ENCODE results near the gene MYO6.

MYO6 gene

GRCh38 chr6:75747152-75747992, 1.7 kb upstream of the MYO6 start:
- 76 to 85% methylated on average over 5 to 6 of the region's 9 CpGs for WGBS, 2 experiments (ENCODE audit: insufficient coverage in 2 of 2)
- H3K4me1 ChIP-seq (ENCODE audit: control insufficient read depth, insufficient read depth, low read length, poor library complexity, severe bottlenecking): peaks cover 9% of the 10 kb centered on the region
- no peaks in the 10 kb centered on the region for H3K36me3 ChIP-seq (ENCODE audit: control insufficient read depth, insufficient read depth, low read length)
- no peak overlapping the region for H3K4me3 ChIP-seq (ENCODE audit: extremely low read depth, insufficient read depth, low read length, poor library complexity, severe bottlenecking)
- H3K9me3 ChIP-seq (ENCODE audit: control insufficient read depth, low read length): no peaks in the 10 kb centered on the region
- no peak overlapping the region for H3K27ac ChIP-seq (ENCODE audit: low read depth, low read length, severe bottlenecking)

GRCh38 chr6:75748003-75748742, 866 bp upstream of the MYO6 start:
- WGBS, 2 experiments (ENCODE audit: insufficient coverage in 2 of 2): 13 to 15% methylated on average over 9 of the region's 17 CpGs
- no peaks in the 10 kb centered on the region for H3K9me3 ChIP-seq (ENCODE audit: control insufficient read depth, low read length)
- peak overlapping the region; percentile 86 for H3K4me3 ChIP-seq (ENCODE audit: extremely low read depth, insufficient read depth, low read length, poor library complexity, severe bottlenecking)
- H3K36me3 ChIP-seq (ENCODE audit: control insufficient read depth, insufficient read depth, low read length): no peaks in the 10 kb centered on the region
- peak overlapping the region; percentile 78 for H3K27ac ChIP-seq (ENCODE audit: low read depth, low read length, severe bottlenecking)
- peaks cover 9% of the 10 kb centered on the region for H3K4me1 ChIP-seq (ENCODE audit: control insufficient read depth, insufficient read depth, low read length, poor library complexity, severe bottlenecking)

GRCh38 chr6:75751443-75751842, 2.4 kb downstream of the MYO6 start:
- Histone ChIP-seq H3K4me1 (ENCODE audit: control insufficient read depth, insufficient read depth, low read length, poor library complexity, severe bottlenecking) (peaks cover 13% of the 10 kb centered on the region), H3K36me3 (ENCODE audit: control insufficient read depth, insufficient read depth, low read length) (no peaks in the 10 kb centered on the region), H3K27ac (ENCODE audit: low read depth, low read length, severe bottlenecking) (no peak overlapping the region), H3K9me3 (ENCODE audit: control insufficient read depth, low read length) (no peaks in the 10 kb centered on the region), H3K4me3 (ENCODE audit: extremely low read depth, insufficient read depth, low read length, poor library complexity, severe bottlenecking) (no peak overlapping the region)
- 84 to 89% methylated on average over 1 to 2 of the region's 2 CpGs for whole genome bisulfite sequencing, 2 experiments (ENCODE audit: insufficient coverage in 2 of 2)

- Histone ChIP-seq H3K27ac (ENCODE audit: low read depth, low read length, severe bottlenecking) (peak overlapping the region; percentile 43), H3K36me3 (ENCODE audit: control insufficient read depth, insufficient read depth, low read length) (no peaks in the 10 kb centered on the region), H3K4me1 (ENCODE audit: control insufficient read depth, insufficient read depth, low read length, poor library complexity, severe bottlenecking) (peaks cover 13% of the 10 kb centered on the region), H3K9me3 (ENCODE audit: control insufficient read depth, low read length) (no peaks in the 10 kb centered on the region), H3K4me3 (ENCODE audit: extremely low read depth, insufficient read depth, low read length, poor library complexity, severe bottlenecking) (no peak overlapping the region)
- 96 to 100% methylated on average over 3 of the region's 3 CpGs for WGBS, 2 experiments (ENCODE audit: insufficient coverage in 2 of 2)
Observed at GRCh38 chr6:75752365-75752764, 3.3 kb downstream of the MYO6 start.

- Histone ChIP-seq H3K36me3 (ENCODE audit: control insufficient read depth, insufficient read depth, low read length) (no peaks in the 10 kb centered on the region), H3K4me1 (ENCODE audit: control insufficient read depth, insufficient read depth, low read length, poor library complexity, severe bottlenecking) (peaks cover 13% of the 10 kb centered on the region), H3K27ac (ENCODE audit: low read depth, low read length, severe bottlenecking) (no peak overlapping the region), H3K4me3 (ENCODE audit: extremely low read depth, insufficient read depth, low read length, poor library complexity, severe bottlenecking) (no peak overlapping the region), H3K9me3 (ENCODE audit: control insufficient read depth, low read length) (no peaks in the 10 kb centered on the region)
- 100% methylated on average over 1 to 2 of the region's 5 CpGs for WGBS, 2 experiments (ENCODE audit: insufficient coverage in 2 of 2)
Observed at GRCh38 chr6:75755704-75756103, 6.7 kb downstream of the MYO6 start.

GRCh38 chr6:75757295-75757694, 8.3 kb downstream of the MYO6 start:
- H3K36me3 ChIP-seq (ENCODE audit: control insufficient read depth, insufficient read depth, low read length): no peaks in the 10 kb centered on the region
- H3K4me3 ChIP-seq (ENCODE audit: extremely low read depth, insufficient read depth, low read length, poor library complexity, severe bottlenecking): no peak overlapping the region
- peaks cover 7% of the 10 kb centered on the region for H3K4me1 ChIP-seq (ENCODE audit: control insufficient read depth, insufficient read depth, low read length, poor library complexity, severe bottlenecking)
- no peaks in the 10 kb centered on the region for H3K9me3 ChIP-seq (ENCODE audit: control insufficient read depth, low read length)
- WGBS, 2 experiments (ENCODE audit: insufficient coverage in 2 of 2): 87 to 100% methylated on average over 1 to 2 of the region's 3 CpGs
- H3K27ac ChIP-seq (ENCODE audit: low read depth, low read length, severe bottlenecking): no peak overlapping the region

GRCh38 chr6:75758061-75758460, 9.0 kb downstream of the MYO6 start:
- Histone ChIP-seq H3K36me3 (ENCODE audit: control insufficient read depth, insufficient read depth, low read length) (no peaks in the 10 kb centered on the region), H3K4me3 (ENCODE audit: extremely low read depth, insufficient read depth, low read length, poor library complexity, severe bottlenecking) (no peak overlapping the region), H3K9me3 (ENCODE audit: control insufficient read depth, low read length) (no peaks in the 10 kb centered on the region), H3K4me1 (ENCODE audit: control insufficient read depth, insufficient read depth, low read length, poor library complexity, severe bottlenecking) (peaks cover 7% of the 10 kb centered on the region), H3K27ac (ENCODE audit: low read depth, low read length, severe bottlenecking) (no peak overlapping the region)
- WGBS, 2 experiments (ENCODE audit: insufficient coverage in 2 of 2): 93 to 100% methylated on average over 3 to 5 of the region's 5 CpGs

GRCh38 chr6:75759207-75759606, 10.2 kb downstream of the MYO6 start:
- no peak overlapping the region for H3K27ac ChIP-seq (ENCODE audit: low read depth, low read length, severe bottlenecking)
- H3K36me3 ChIP-seq (ENCODE audit: control insufficient read depth, insufficient read depth, low read length): no peaks in the 10 kb centered on the region
- peaks cover 3% of the 10 kb centered on the region for H3K4me1 ChIP-seq (ENCODE audit: control insufficient read depth, insufficient read depth, low read length, poor library complexity, severe bottlenecking)
- H3K4me3 ChIP-seq (ENCODE audit: extremely low read depth, insufficient read depth, low read length, poor library complexity, severe bottlenecking): no peak overlapping the region
- WGBS, 2 experiments (ENCODE audit: insufficient coverage in 2 of 2): 83 to 88% methylated on average over 1 of the region's 5 CpGs
- no peaks in the 10 kb centered on the region for H3K9me3 ChIP-seq (ENCODE audit: control insufficient read depth, low read length)

- WGBS, 2 experiments (ENCODE audit: insufficient coverage in 2 of 2): 80 to 100% methylated on average over 1 of the region's 1 CpG
- Histone ChIP-seq H3K27ac (ENCODE audit: low read depth, low read length, severe bottlenecking) (no peak overlapping the region), H3K9me3 (ENCODE audit: control insufficient read depth, low read length) (no peaks in the 10 kb centered on the region), H3K4me3 (ENCODE audit: extremely low read depth, insufficient read depth, low read length, poor library complexity, severe bottlenecking) (no peak overlapping the region), H3K4me1 (ENCODE audit: control insufficient read depth, insufficient read depth, low read length, poor library complexity, severe bottlenecking) (peaks cover 3% of the 10 kb centered on the region), H3K36me3 (ENCODE audit: control insufficient read depth, insufficient read depth, low read length) (no peaks in the 10 kb centered on the region)
Observed at GRCh38 chr6:75760320-75760719, 11.3 kb downstream of the MYO6 start.

GRCh38 chr6:75761489-75761888, 12.4 kb downstream of the MYO6 start:
- no CpG with 5 or more reads among the region's 1 CpG for WGBS, 2 experiments (ENCODE audit: insufficient coverage in 2 of 2)
- no peak overlapping the region for H3K4me3 ChIP-seq (ENCODE audit: extremely low read depth, insufficient read depth, low read length, poor library complexity, severe bottlenecking)
- no peak overlapping the region for H3K27ac ChIP-seq (ENCODE audit: low read depth, low read length, severe bottlenecking)
- no peaks in the 10 kb centered on the region for H3K36me3 ChIP-seq (ENCODE audit: control insufficient read depth, insufficient read depth, low read length)
- peaks cover 3% of the 10 kb centered on the region for H3K4me1 ChIP-seq (ENCODE audit: control insufficient read depth, insufficient read depth, low read length, poor library complexity, severe bottlenecking)
- no peaks in the 10 kb centered on the region for H3K9me3 ChIP-seq (ENCODE audit: control insufficient read depth, low read length)

GRCh38 chr6:75762063-75762462, 13.0 kb downstream of the MYO6 start:
- no peaks in the 10 kb centered on the region for H3K9me3 ChIP-seq (ENCODE audit: control insufficient read depth, low read length)
- H3K4me3 ChIP-seq (ENCODE audit: extremely low read depth, insufficient read depth, low read length, poor library complexity, severe bottlenecking): no peak overlapping the region
- no peak overlapping the region for H3K27ac ChIP-seq (ENCODE audit: low read depth, low read length, severe bottlenecking)
- no peaks in the 10 kb centered on the region for H3K36me3 ChIP-seq (ENCODE audit: control insufficient read depth, insufficient read depth, low read length)
- H3K4me1 ChIP-seq (ENCODE audit: control insufficient read depth, insufficient read depth, low read length, poor library complexity, severe bottlenecking): peaks cover 3% of the 10 kb centered on the region
- WGBS, 2 experiments (ENCODE audit: insufficient coverage in 2 of 2): 90 to 93% methylated on average over 6 of the region's 8 CpGs

Measured in mesodermal cell (in vitro differentiated cells).